IMR-90 (cell line): Measurements from ENCODE around the gene ANKRD2. TPM values are rescaled to one million over a fixed set of nuclear protein-coding genes. Genes with fewer than 3 reads are reported as not detected.

Experiments used
- ATAC-seq: fragments of 200-7000 bp; cut with Tn5 transposase; 2 replicates; pipeline ENCODE4 v1.9.1; 2020; ENCODE audit warnings: low read depth, mild to moderate bottlenecking, moderate library complexity
- BruUV-seq: library from RNA; stranded (reverse); fragments of 400-500 nt; replicated peaks from 2 replicates; lab custom pipeline; 2021; lab: Mats Ljungman, UMichigan
- CTCF ChIA-PET: fragments of 300-600 bp; formaldehyde crosslinking; extraction: SDS; loops from one replicate; lab custom pipeline; 2021; ENCODE audit warnings: antibody characterized with exemption; lab: Yijun Ruan, JAX
- POLR2A ChIA-PET: fragments of 300-600 bp; sonication (Branson Sonifier 250); formaldehyde crosslinking; loops from one replicate; lab custom pipeline; 2022; ENCODE audit warnings: antibody characterized with exemption; ENCODE audit not compliant: unreplicated experiment; lab: Charles Lee
- DNase-seq: peaks from one replicate; pipeline ENCODE4 v3.0.0; 2013
- H2AFZ ChIP-seq: replicated peaks from 2 replicates; pipeline ENCODE3; 2013; ENCODE audit warnings: low read length, mild to moderate bottlenecking; ENCODE audit not compliant: poor library complexity
- H2AK5ac ChIP-seq: 2 replicates; pipeline ENCODE4 v1.6.1; 2013; ENCODE audit warnings: low read depth, low read length, inconsistent platforms
- H2AK9ac ChIP-seq: replicated peaks from 2 replicates; pipeline ENCODE3; 2013; ENCODE audit warnings: mild to moderate bottlenecking, low read depth, low read length, moderate library complexity; ENCODE audit not compliant: poor library complexity
- H2BK120ac ChIP-seq: 2 replicates; pipeline ENCODE4 v1.6.1; 2013; ENCODE audit warnings: low read depth, low read length, inconsistent platforms
- H2BK15ac ChIP-seq: 3 replicates; pipeline ENCODE4 v1.6.1; 2013; ENCODE audit warnings: low read depth, low read length, inconsistent platforms
- H2BK20ac ChIP-seq: 2 replicates; pipeline ENCODE4 v1.6.1; 2013; ENCODE audit warnings: low read depth, mild to moderate bottlenecking, inconsistent platforms, low read length, moderate library complexity
- H2BK5ac ChIP-seq: 2 replicates; pipeline ENCODE4 v1.6.1; 2013; ENCODE audit warnings: mild to moderate bottlenecking, low read depth, low read length, inconsistent platforms; ENCODE audit not compliant: poor library complexity, severe bottlenecking
- H3K14ac ChIP-seq: replicated peaks from 2 replicates; pipeline ENCODE4 v1.6.1; 2013; ENCODE audit warnings: low read depth, low read length, inconsistent platforms
- H3K18ac ChIP-seq: 2 replicates; pipeline ENCODE4 v1.6.1; 2013; ENCODE audit warnings: low read depth, low read length, control low read depth
- H3K23ac ChIP-seq: 2 replicates; pipeline ENCODE4 v1.6.1; 2013; ENCODE audit warnings: low read depth, low read length, inconsistent platforms
- H3K27ac ChIP-seq: 2 replicates; pipeline ENCODE4 v1.5.1; 2013; ENCODE audit warnings: mild to moderate bottlenecking, control low read depth, low read length; ENCODE audit not compliant: insufficient read depth
- H3K27me3 ChIP-seq: 2 replicates; pipeline ENCODE4 v1.6.1; 2013; ENCODE audit warnings: low read length; ENCODE audit not compliant: control insufficient read depth, insufficient read depth
- H3K36me3 ChIP-seq: 2 replicates; pipeline ENCODE4 v1.6.1; 2013; ENCODE audit warnings: low read length, mixed read lengths; ENCODE audit not compliant: control insufficient read depth, insufficient read depth
- H3K4ac ChIP-seq: 2 replicates; pipeline ENCODE4 v1.6.1; 2013; ENCODE audit warnings: low read depth, low read length, inconsistent platforms
- H3K4me1 ChIP-seq: 2 replicates; pipeline ENCODE4 v1.6.1; 2013; ENCODE audit warnings: low read length, mixed read lengths; ENCODE audit not compliant: control insufficient read depth, insufficient read depth
- H3K4me2 ChIP-seq: 2 replicates; pipeline ENCODE4 v1.6.1; 2013; ENCODE audit warnings: low read depth, mild to moderate bottlenecking, control low read depth, low read length, moderate library complexity
- H3K4me3 ChIP-seq: 2 replicates; pipeline ENCODE4 v1.5.1; 2013; ENCODE audit warnings: low read depth, mild to moderate bottlenecking, control low read depth, low read length, moderate library complexity; ENCODE audit not compliant: insufficient read depth
- H3K56ac ChIP-seq: 2 replicates; pipeline ENCODE4 v1.6.1; 2013; ENCODE audit warnings: low read length, inconsistent platforms; ENCODE audit not compliant: insufficient read depth; ENCODE audit errors: extremely low read depth
- H3K79me1 ChIP-seq, 2 experiments: 2 replicates each; pipeline ENCODE4 v1.6.1; 2013; ENCODE audit warnings: low read length in 2 of 2, inconsistent platforms in 1 of 2, low read depth in 1 of 2
- H3K9ac ChIP-seq: 2 replicates; pipeline ENCODE4 v1.6.1; 2013; ENCODE audit warnings: low read depth, low read length, control low read depth
- H3K9me1 ChIP-seq: 2 replicates; pipeline ENCODE4 v1.6.1; 2013; ENCODE audit warnings: low read length, inconsistent platforms; ENCODE audit not compliant: insufficient read depth
- H3K9me3 ChIP-seq: 2 replicates; pipeline ENCODE4 v1.6.1; 2013; ENCODE audit warnings: low read length; ENCODE audit not compliant: control insufficient read depth, insufficient read depth
- H4K20me1 ChIP-seq: 2 replicates; pipeline ENCODE4 v1.6.1; 2013; ENCODE audit warnings: low read length, inconsistent platforms; ENCODE audit not compliant: insufficient read depth
- H4K5ac ChIP-seq: 2 replicates; pipeline ENCODE4 v1.6.1; 2013; ENCODE audit warnings: mild to moderate bottlenecking, low read depth, low read length, control low read depth
- H4K8ac ChIP-seq, 2 experiments: 2 replicates each; pipeline ENCODE4 v1.6.1; 2013; ENCODE audit warnings: low read depth in 2 of 2, low read length in 2 of 2, control low read depth in 1 of 2, inconsistent platforms in 1 of 2
- H4K91ac ChIP-seq: 2 replicates; pipeline ENCODE4 v1.6.1; 2013; ENCODE audit warnings: low read depth, low read length, inconsistent platforms; ENCODE audit not compliant: insufficient read depth
- BHLHE40 ChIP-seq: fragments of 150-350 bp; IDR thresholded peaks from 2 replicates; pipeline ENCODE4 v1.6.1; 2016; ENCODE audit warnings: mild to moderate bottlenecking, low read depth, low read length
- CHD1 ChIP-seq: IDR thresholded peaks from 2 replicates; pipeline ENCODE4 v1.6.1; 2012; ENCODE audit warnings: low read depth, low read length, improper control_type of control experiment
- CTCF ChIP-seq: conservative IDR thresholded peaks from 2 replicates; pipeline ENCODE4 v1.5.1; 2012; ENCODE audit warnings: mild to moderate bottlenecking, low read depth, low read length, improper control_type of control experiment
- ELK1 ChIP-seq: fragments of 150-350 bp; IDR thresholded peaks from 2 replicates; pipeline ENCODE4 v1.6.1; 2016; ENCODE audit warnings: low read depth, mild to moderate bottlenecking, low read length, moderate library complexity, borderline replicate concordance
- MAZ ChIP-seq: IDR thresholded peaks from 2 replicates; pipeline ENCODE4 v1.6.1; 2012; ENCODE audit warnings: low read depth, mild to moderate bottlenecking, low read length, improper control_type of control experiment, moderate library complexity, borderline replicate concordance
- NFE2L2 ChIP-seq: fragments of 150-350 bp; IDR thresholded peaks from 2 replicates; pipeline ENCODE4 v1.6.1; 2016; ENCODE audit warnings: low read depth, mild to moderate bottlenecking, low read length
- RAD21 ChIP-seq: IDR thresholded peaks from 2 replicates; pipeline ENCODE4 v1.6.1; 2012; ENCODE audit warnings: low read length, improper control_type of control experiment
- RFX5 ChIP-seq: IDR thresholded peaks from 2 replicates; pipeline ENCODE4 v1.8.0; 2012; ENCODE audit warnings: low read depth, mild to moderate bottlenecking, low read length, moderate library complexity
- USF2 ChIP-seq: fragments of 150-350 bp; IDR thresholded peaks from 2 replicates; pipeline ENCODE4 v1.6.1; 2017; ENCODE audit warnings: mild to moderate bottlenecking, antibody characterized with exemption, low read length, low read depth
- WGBS, 2 experiments: methylation state at CpG; one replicate each; pipeline versions ENCODE4 v1.1.5 to v1.1.7; 2013; ENCODE audit warnings: missing lambda C conversion rate in 2 of 2; ENCODE audit not compliant: insufficient read length in 1 of 2; ENCODE audit errors: extremely low coverage in 2 of 2; 5-methylcytosine and 5-hydroxymethylcytosine counted together
- dilution Hi-C: fragments of 300-500 bp; cut with HindIII; formaldehyde crosslinking; loops from one replicate; pipeline ENCODE4 v1.14.3; 2018; ENCODE audit warnings: low sequenced_read_pairs; ENCODE audit not compliant: unreplicated experiment
- in situ Hi-C: fragments of 300-500 bp; cut with MboI; formaldehyde crosslinking; loops from 3 replicates; pipeline ENCODE4 v1.14.3; 2019; ENCODE audit warnings: low sequenced_read_pairs, inconsistent platforms, mixed read lengths
- intact Hi-C: fragments of 100-400 bp; cut with micrococcal nuclease; formaldehyde crosslinking; loops from 2 replicates; pipeline ENCODE4 v1.10.0; 2022
- polyA plus RNA-seq, 3 experiments: library from polyadenylated mRNA; depleted of rRNA; stranded (reverse); fragments of >200 nt; gene quantifications; 2 replicates each; pipeline ENCODE4 v1.2.3, GENCODE V29; 2012; ENCODE audit warnings: low replicate concordance in 1 of 3
- total RNA-seq: library from RNA; depleted of rRNA; stranded (reverse); fragments of >200 nt; gene quantifications from 2 replicates; pipeline ENCODE4 v1.2.3, GENCODE V29; 2012

ANKRD2 gene
- total and polyA plus RNA-seq, 2 of the 4 experiments (the other 2 are of a cell fraction) = 0.36 to 0.65 TPM

- CTCF ChIA-PET = interaction anchor here (0.6 kb wide), 1 partner anchor 22 kb away, joined by 3 read pairs; no protein-coding TSS in a partner anchor
- Histone ChIP-seq H3K4me3 (no peak overlapping the region), H3K56ac (no peak overlapping the region), H3K27me3 (no peaks in the 10 kb centered on the region; the same call in 1 of the 2 replicates), H3K4me2 (no peak overlapping the region), H2AFZ (no peak overlapping the region), H4K91ac (no peak overlapping the region), H3K9me1 (peaks cover 11% of the 10 kb centered on the region), H4K20me1 (peaks cover 5% of the 10 kb centered on the region; the same call in 1 of the 2 replicates), H2BK5ac (no peak overlapping the region), H4K5ac (no peak overlapping the region), H4K8ac (no peak overlapping the region), H3K23ac (no peak overlapping the region), H3K79me1 (no peaks in the 10 kb centered on the region), H3K4ac (no peak overlapping the region), H3K18ac (no peak overlapping the region), H3K36me3 (peaks cover 17% of the 10 kb centered on the region), H2BK20ac (no peak overlapping the region), H3K9ac (no peak overlapping the region), H3K27ac (no peak overlapping the region), H3K9me3 (no peaks in the 10 kb centered on the region), H2BK15ac (no peak overlapping the region), H2AK5ac (no peak overlapping the region), H2AK9ac (no peak overlapping the region), H3K14ac (no peak overlapping the region), H2BK120ac (no peak overlapping the region), H3K4me1 (peaks cover 16% of the 10 kb centered on the region)
- TF ChIP-seq USF2 = no peak
- TF ChIP-seq BHLHE40 = no peak
- TF ChIP-seq MAZ = no peak
- no peak for TF ChIP-seq RAD21
- no peak for TF ChIP-seq RFX5
- TF ChIP-seq CHD1 = no peak
- no peak for TF ChIP-seq ELK1
- no peak for TF ChIP-seq NFE2L2
- TF ChIP-seq CTCF = no peak
- WGBS, 2 experiments = no CpG with 5 or more reads among the region's 2 CpGs
- no peak for DNase-seq
- no TSS peak for BruUV-seq
- dilution Hi-C loops = no loop called here
- no peak for ATAC-seq
- POLR2A ChIA-PET = interaction anchor here (0.7 kb wide), 1 partner anchor 84 kb away, joined by 4 read pairs; no protein-coding TSS in a partner anchor
- in situ Hi-C loops = loop anchor here (10.0 kb wide), 1 partner anchor 161 kb away; the partner anchor contains the start of gene ZFYVE27
- intact Hi-C loops = loop anchor here (5.0 kb wide), 1 partner anchor 159 kb away; no protein-coding TSS in a partner anchor
Observed at GRCh38 chr10:97573672-97574071, 1.1 kb downstream of the ANKRD2 start.
